MM.1S (cell line): Measurements from ENCODE around the gene IRF2BPL.

Source experiments
- DNase-seq: peaks from one replicate; pipeline ENCODE4 v3.0.0-alpha.2; 2015
- H2AFZ ChIP-seq: fragments of 300-600 bp; sonication (generic); 2 replicates; pipeline ENCODE4 v1.6.0; 2016; ENCODE audit warnings: antibody characterized with exemption, low read length
- H3F3A ChIP-seq: fragments of 300-600 bp; sonication (generic); 2 replicates; pipeline ENCODE4 v1.6.1; 2016; ENCODE audit warnings: mild to moderate bottlenecking, antibody characterized with exemption, low read length, moderate library complexity, mixed read lengths; ENCODE audit not compliant: insufficient read depth
- H3K27ac ChIP-seq: fragments of 300-600 bp; sonication (generic); 2 replicates; pipeline ENCODE4 v1.5.1; 2016; ENCODE audit warnings: mild to moderate bottlenecking, low read length
- H3K27me3 ChIP-seq: fragments of 300-600 bp; sonication (generic); replicated peaks from 2 replicates; pipeline ENCODE4 v1.6.0; 2016; ENCODE audit warnings: low read length; ENCODE audit not compliant: insufficient read depth
- H3K36me3 ChIP-seq: fragments of 300-600 bp; sonication (generic); replicated peaks from 2 replicates; pipeline ENCODE4 v1.6.1; 2016; ENCODE audit warnings: mild to moderate bottlenecking, low read length, mixed read lengths; ENCODE audit not compliant: insufficient read depth
- H3K4me1 ChIP-seq: fragments of 300-600 bp; sonication (generic); 2 replicates; pipeline ENCODE4 v1.6.1; 2016; ENCODE audit warnings: low read length, mixed read lengths
- H3K4me2 ChIP-seq: fragments of 300-600 bp; sonication (generic); 2 replicates; pipeline ENCODE4 v1.6.0; 2016; ENCODE audit warnings: low read depth, low read length
- H3K4me3 ChIP-seq: fragments of 300-600 bp; sonication (generic); 2 replicates; pipeline ENCODE4 v1.5.1; 2016; ENCODE audit warnings: low read length, mixed read lengths
- H3K79me2 ChIP-seq: fragments of 300-600 bp; sonication (generic); 2 replicates; pipeline ENCODE4 v1.6.1; 2016; ENCODE audit warnings: mixed run types, low read length, mixed read lengths
- H3K9ac ChIP-seq: fragments of 300-600 bp; sonication (generic); 2 replicates; pipeline ENCODE4 v1.6.1; 2016; ENCODE audit warnings: low read length, mixed read lengths
- H3K9me2 ChIP-seq: fragments of 300-600 bp; sonication (generic); replicated peaks from 2 replicates; pipeline ENCODE4 v1.6.1; 2016; ENCODE audit warnings: mild to moderate bottlenecking, low read length, mixed read lengths; ENCODE audit not compliant: insufficient read depth
- H3K9me3 ChIP-seq: fragments of 300-600 bp; sonication (generic); replicated peaks from 2 replicates; pipeline ENCODE4 v1.6.1; 2016; ENCODE audit warnings: mild to moderate bottlenecking, low read length, mixed read lengths; ENCODE audit not compliant: insufficient read depth
- H4K20me1 ChIP-seq: fragments of 300-600 bp; sonication (generic); 2 replicates; pipeline ENCODE4 v1.6.1; 2016; ENCODE audit warnings: mild to moderate bottlenecking, low read length, moderate library complexity, mixed read lengths; ENCODE audit not compliant: insufficient read depth
- EZH2 ChIP-seq: fragments of 300-600 bp; sonication (generic); optimal IDR thresholded peaks from 2 replicates; pipeline ENCODE3; 2017; ENCODE audit warnings: low read depth, mild to moderate bottlenecking, antibody characterized with exemption, low read length, mixed read lengths
- EZH2phosphoT487 ChIP-seq: fragments of 300-600 bp; sonication (generic); IDR thresholded peaks from 2 replicates; pipeline ENCODE4 v1.6.1; 2018; ENCODE audit warnings: antibody characterized with exemption, low read length
- TF ChIP-seq, protein P1 (sequence below): fragments of 300-600 bp; sonication (generic); IDR thresholded peaks from 2 replicates; pipeline ENCODE4 v1.5.1; 2016; ENCODE audit warnings: antibody characterized with exemption, low read length, mixed read lengths

The IRF2BPL gene

GRCh38 chr14:77058117-77058516 lies 29.6 kb upstream of the IRF2BPL start:
- no peak overlapping the region for H2AFZ ChIP-seq
- no peak overlapping the region for H3K4me2 ChIP-seq
- no peak overlapping the region for H3K27ac ChIP-seq
- H3K4me3 ChIP-seq, result no peak overlapping the region
- TF ChIP-seq, protein P1, sequence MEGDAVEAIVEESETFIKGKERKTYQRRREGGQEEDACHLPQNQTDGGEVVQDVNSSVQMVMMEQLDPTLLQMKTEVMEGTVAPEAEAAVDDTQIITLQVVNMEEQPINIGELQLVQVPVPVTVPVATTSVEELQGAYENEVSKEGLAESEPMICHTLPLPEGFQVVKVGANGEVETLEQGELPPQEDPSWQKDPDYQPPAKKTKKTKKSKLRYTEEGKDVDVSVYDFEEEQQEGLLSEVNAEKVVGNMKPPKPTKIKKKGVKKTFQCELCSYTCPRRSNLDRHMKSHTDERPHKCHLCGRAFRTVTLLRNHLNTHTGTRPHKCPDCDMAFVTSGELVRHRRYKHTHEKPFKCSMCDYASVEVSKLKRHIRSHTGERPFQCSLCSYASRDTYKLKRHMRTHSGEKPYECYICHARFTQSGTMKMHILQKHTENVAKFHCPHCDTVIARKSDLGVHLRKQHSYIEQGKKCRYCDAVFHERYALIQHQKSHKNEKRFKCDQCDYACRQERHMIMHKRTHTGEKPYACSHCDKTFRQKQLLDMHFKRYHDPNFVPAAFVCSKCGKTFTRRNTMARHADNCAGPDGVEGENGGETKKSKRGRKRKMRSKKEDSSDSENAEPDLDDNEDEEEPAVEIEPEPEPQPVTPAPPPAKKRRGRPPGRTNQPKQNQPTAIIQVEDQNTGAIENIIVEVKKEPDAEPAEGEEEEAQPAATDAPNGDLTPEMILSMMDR, result no peak
- no peak for TF ChIP-seq EZH2phosphoT487
- no peak for TF ChIP-seq EZH2
- no peak overlapping the region for H3K9ac ChIP-seq
- H3F3A ChIP-seq, result no peaks in the 10 kb centered on the region
- DNase-seq, result no peak
- no peaks in the 10 kb centered on the region for H3K36me3 ChIP-seq
- no peaks in the 10 kb centered on the region for H4K20me1 ChIP-seq
- no peaks in the 10 kb centered on the region for H3K79me2 ChIP-seq
- no peaks in the 10 kb centered on the region for H3K27me3 ChIP-seq
- no peaks in the 10 kb centered on the region for H3K9me3 ChIP-seq
- H3K9me2 ChIP-seq, result no peaks in the 10 kb centered on the region
- H3K4me1 ChIP-seq, result 0 out of 2 replicates have a peak, but pooled peaks cover under 1% of the 10 kb centered on the region

DNA sequence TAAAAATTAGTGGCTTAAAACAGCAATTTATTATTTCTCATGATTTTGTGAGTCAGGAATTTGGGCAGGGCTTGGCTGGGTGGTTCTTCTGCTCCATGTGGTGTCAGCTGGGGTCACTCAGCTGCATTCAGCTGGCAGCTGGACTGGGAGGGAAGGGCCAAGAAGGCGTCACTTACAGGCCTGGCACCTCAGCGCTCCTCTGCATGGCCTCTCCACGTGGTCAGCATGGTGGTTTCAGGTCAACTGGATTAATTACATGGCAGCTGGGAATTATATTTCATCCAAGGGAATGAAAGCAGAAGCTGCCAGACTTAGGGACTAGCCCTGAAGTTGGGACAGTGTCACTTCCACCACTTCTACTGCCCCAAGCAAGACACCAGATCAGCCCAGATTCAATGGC lies 27.5 kb upstream of the IRF2BPL start:
- H3K27me3 ChIP-seq, result no peaks in the 10 kb centered on the region
- DNase-seq, result no peak
- H3K9ac ChIP-seq, result no peak overlapping the region
- TF ChIP-seq, protein P1, result no peak
- no peak for TF ChIP-seq EZH2
- no peak for TF ChIP-seq EZH2phosphoT487
- no peaks in the 10 kb centered on the region for H3K79me2 ChIP-seq
- H3K9me3 ChIP-seq, result no peaks in the 10 kb centered on the region
- no peak overlapping the region for H3K27ac ChIP-seq
- 0 out of 2 replicates have a peak, but pooled peaks cover 4% of the 10 kb centered on the region for H3K4me1 ChIP-seq
- no peaks in the 10 kb centered on the region for H3F3A ChIP-seq
- H4K20me1 ChIP-seq, result no peaks in the 10 kb centered on the region
- no peak overlapping the region for H3K4me3 ChIP-seq
- H3K36me3 ChIP-seq, result no peaks in the 10 kb centered on the region
- H3K4me2 ChIP-seq, result no peak overlapping the region
- no peaks in the 10 kb centered on the region for H3K9me2 ChIP-seq
- no peak overlapping the region for H2AFZ ChIP-seq

- Histone ChIP-seq H3K4me2 (no peak overlapping the region), H3K36me3 (no peaks in the 10 kb centered on the region), H3K4me3 (no peak overlapping the region), H2AFZ (no peak overlapping the region), H3K9me2 (no peaks in the 10 kb centered on the region), H3K9ac (no peak overlapping the region), H3F3A (no peaks in the 10 kb centered on the region), H3K4me1 (0 out of 2 replicates have a peak, but pooled peaks cover 4% of the 10 kb centered on the region), H3K79me2 (no peaks in the 10 kb centered on the region), H3K9me3 (no peaks in the 10 kb centered on the region), H3K27ac (no peak overlapping the region), H3K27me3 (no peaks in the 10 kb centered on the region), H4K20me1 (no peaks in the 10 kb centered on the region)
- TF ChIP-seq, protein P1, result no peak
- no peak for TF ChIP-seq EZH2
- TF ChIP-seq EZH2phosphoT487, result no peak
- no peak for DNase-seq
Measured at GRCh38 chr14:77055306-77055705, 26.8 kb upstream of the IRF2BPL start.
